Adrenal gland (tissue), 12 donors: Measurements from ENCODE around the gene PAEP. TPM values are rescaled to one million over a fixed set of nuclear protein-coding genes. Genes with fewer than 3 reads are reported as not detected.
"Not testable (repeated sequence)": the region's sequence is repeated elsewhere in the genome, so short reads cannot be mapped to it uniquely, and the experiment has no call there.

Experiments
- DNase-seq, 7 donors: peaks; one replicate each; pipeline ENCODE4 v3.0.0-alpha.2; 2019 to 2020
- H3K27ac ChIP-seq, 5 donors: fragments of 200-600 bp; sonication (generic) in 4 of 5; 1 replicate in 3 of 5; 2 replicates in 2 of 5; pipeline versions ENCODE4 v1.5.1 to v1.8.0; 2016 to 2020; ENCODE audit warnings: mild to moderate bottlenecking in 1 of 5
- H3K27me3 ChIP-seq: fragments of 200-600 bp; 2 replicates; pipeline ENCODE4 v1.8.0; 2021
- H3K36me3 ChIP-seq, 2 donors: fragments of 200-600 bp; replicated peaks in 1 of 2; 1 replicate in 1 of 2; 2 replicates in 1 of 2; pipeline versions ENCODE4 v1.5.1 to v1.8.0; 2018 to 2022
- H3K4me1 ChIP-seq, 2 donors: fragments of 200-600 bp; replicated peaks in 1 of 2; 1 replicate in 1 of 2; 2 replicates in 1 of 2; pipeline versions ENCODE4 v1.5.1 to v1.8.0; 2018 to 2021
- H3K4me3 ChIP-seq, 4 donors: fragments of 200-600 bp; sonication (generic) in 3 of 4; one replicate each; pipeline ENCODE4 v1.5.1; 2016 to 2018
- H3K9me3 ChIP-seq, 3 donors: fragments of 200-600 bp; sonication (generic) in 1 of 3; replicated peaks in 1 of 3; 1 replicate in 2 of 3; 2 replicates in 1 of 3; pipeline versions ENCODE4 v1.5.1 to v1.8.0; 2016 to 2021
- CTCF ChIP-seq, 6 experiments: fragments of 450-650 bp in 4 of 6; fragments of 200-600 bp in 2 of 6; sonication (generic) in 1 of 6; IDR thresholded peaks; 1 replicate in 5 of 6; 2 replicates in 1 of 6; pipeline versions ENCODE4 v1.5.1 to v1.8.0; 2016 to 2021; ENCODE audit warnings: antibody characterized with exemption in 6 of 6, mild to moderate bottlenecking in 2 of 6, moderate library complexity in 1 of 6
- POLR2A ChIP-seq, 2 donors: fragments of 450-650 bp; IDR thresholded peaks; one replicate each; pipeline ENCODE4 v1.6.1; 2017; ENCODE audit warnings: antibody characterized with exemption in 2 of 2, mild to moderate bottlenecking in 2 of 2, moderate library complexity in 1 of 2
- WGBS, 4 donors: extraction: QIAGEN DNeasy Blood & Tissue Kit in 2 of 4; methylation state at CpG; one replicate each; pipeline versions ENCODE4 v1.1.5 to v1.1.7; 2013 to 2017; 5-methylcytosine and 5-hydroxymethylcytosine counted together
- intact Hi-C, 2 donors: fragments of 100-400 bp; cut with DNase I; formaldehyde crosslinking; loops; one replicate each; pipeline versions ENCODE4 v1.14.1 to v1.15.0; 2022 to 2023
- polyA plus RNA-seq, 3 donors: library from polyadenylated mRNA; stranded (reverse); fragments of 200-250 nt in 2 of 3; fragments of 350-450 nt in 1 of 3; fragmentation: Illumina TruSeq in 1 of 3; extraction: RNeasy Lipid Tissue Mini Kit (QIAGEN cat#74804) in 1 of 3; gene quantifications; one replicate each; pipeline ENCODE4 v1.2.3, GENCODE V29; 2013 to 2014
- total RNA-seq, 9 donors: library from RNA; depleted of rRNA in 4 of 9; stranded (reverse); fragments of >200 nt in 4 of 9; fragments of 120-200 nt in 1 of 9; fragmentation: NEBNext Ultra II Directional in 1 of 9; extraction: Animal tissue kit (Norgen Biotek cat#: 25700) in 1 of 9; gene quantifications; one replicate each; pipeline versions ENCODE4 v1.1.0 to v1.2.4, GENCODE V29; 2013 to 2023
- donor health status: healthy with polysubstance abuse.
- donor health status: Bipolar disorder and iron deficiency.
- donor health status: DM: yes; HTN: yes; CAD: no.
- donor health status: DM: no; HTN: no; CAD: no.
- donor health status: DM: no; HTN: no; CAD: no.
- donor health status: DM: yes; HTN: yes; CAD: no.

The PAEP gene
- total and polyA plus RNA-seq, 12 donors: 0.17 TPM; not detected in 11

- H3K9me3 ChIP-seq: no peaks in the 10 kb centered on the region
- TF ChIP-seq CTCF (IDR thresholded peaks at IDR 0.05) (no peak), POLR2A (IDR thresholded peaks at IDR 0.05) (no peak)
- DNase-seq: peak in 3 of 7 donors; percentile 13 to 39 (median 19)
- H3K27ac ChIP-seq: no peak overlapping the region
- intact Hi-C loops: no loop called here
- no peaks in the 10 kb centered on the region for H3K4me1 ChIP-seq
- H3K4me3 ChIP-seq: no peak overlapping the region
- no peaks in the 10 kb centered on the region for H3K36me3 ChIP-seq
- H3K27me3 ChIP-seq: no peaks in the 10 kb centered on the region
- 55 to 70% (median 65%) methylated on average over 8 of the region's 8 CpGs for WGBS, 4 donors
Observed at GRCh38 chr9:135536216-135536615, 25.3 kb upstream of the PAEP start.

- H3K9me3 ChIP-seq, H3K4me1 ChIP-seq, H3K4me3 ChIP-seq, H3K27ac ChIP-seq, H3K27me3 ChIP-seq, H3K36me3 ChIP-seq, DNase-seq: not testable (repeated sequence)
- WGBS, 4 donors: 27 to 39% (median 33%) methylated on average over 8 of the region's 8 CpGs
- intact Hi-C loops: loop anchor here in 1 of 2 donors (10.0 kb wide), 1 partner anchor 1899 kb away; no protein-coding TSS in a partner anchor
Observed at GRCh38 chr9:135543262-135543894, 18.2 kb upstream of the PAEP start.

- Histone ChIP-seq H3K27me3 (no peaks in the 10 kb centered on the region), H3K9me3 (no peaks in the 10 kb centered on the region), H3K36me3 (no peaks in the 10 kb centered on the region), H3K4me1 (no peaks in the 10 kb centered on the region), H3K27ac (no peak overlapping the region), H3K4me3 (no peak overlapping the region)
- TF ChIP-seq CTCF (IDR thresholded peaks at IDR 0.05): no peak
- no peak for TF ChIP-seq POLR2A (IDR thresholded peaks at IDR 0.05)
- intact Hi-C loops: loop anchor here in 1 of 2 donors (10.0 kb wide), 1 partner anchor 1900 kb away; no protein-coding TSS in a partner anchor
- 78 to 88% (median 85%) methylated on average over 12 to 18 of the region's 18 CpGs for WGBS, 4 donors
- no peak for DNase-seq
Observed at GRCh38 chr9:135544981-135545635, 16.4 kb upstream of the PAEP start.

- intact Hi-C loops: loop anchor here in 1 of 2 donors (10.0 kb wide), 1 partner anchor 1901 kb away; no protein-coding TSS in a partner anchor
Observed at GRCh38 chr9:135545646-135546176, 15.8 kb upstream of the PAEP start, which contains the start of gene OBP2A. Gene OBP2A (plus strand): TSS chr9:135546126. CDS start chr9:135546181, 55 bp downstream.

GRCh38 chr9:135546792-135547617 lies 14.6 kb upstream of the PAEP start:
- intact Hi-C loops: loop anchor here in 1 of 2 donors (10.0 kb wide), 1 partner anchor 1902 kb away; no protein-coding TSS in a partner anchor

More at GRCh38 chr9:135545646-135546176, 15.8 kb upstream of the PAEP start, which contains the start of gene OBP2A:
- not testable (repeated sequence) for H3K4me3 ChIP-seq, H3K4me1 ChIP-seq, H3K9me3 ChIP-seq, H3K36me3 ChIP-seq, H3K27ac ChIP-seq, H3K27me3 ChIP-seq, DNase-seq
- 77 to 89% (median 78%) methylated on average over 5 to 13 of the region's 19 CpGs; no CpG with 5 or more reads in 1 of the 4 donors for WGBS, 4 donors

More at GRCh38 chr9:135546792-135547617, 14.6 kb upstream of the PAEP start:
- H3K27ac ChIP-seq, H3K27me3 ChIP-seq, H3K9me3 ChIP-seq, H3K4me3 ChIP-seq, H3K4me1 ChIP-seq, DNase-seq, H3K36me3 ChIP-seq: not testable (repeated sequence)
- 87 to 89% (median 88%) methylated on average over 10 to 20 of the region's 21 CpGs for WGBS, 4 donors
